ENCODE results near the gene SH3RF1.

The SH3RF1 gene

GRCh38 chr4:169250796-169251195 lies 20.0 kb downstream of the SH3RF1 start:
- DNase-seq: no peak

GRCh38 chr4:169249999-169250398 lies 20.8 kb downstream of the SH3RF1 start:
- no peak for DNase-seq

- no peak for DNase-seq
These were observed 21.4 kb downstream of the SH3RF1 start for GRCh38 chr4:169249214-169249973.

GRCh38 chr4:169248645-169249044 lies 22.1 kb downstream of the SH3RF1 start:
- no peak for DNase-seq

- DNase-seq: no peak
These were observed 23.8 kb downstream of the SH3RF1 start for GRCh38 chr4:169246957-169247396.

- DNase-seq: no peak
These were observed 24.5 kb downstream of the SH3RF1 start for GRCh38 chr4:169246279-169246678.

- no peak for DNase-seq
These were observed 25.7 kb downstream of the SH3RF1 start for GRCh38 chr4:169245061-169245460.

GRCh38 chr4:169243825-169244609 lies 26.7 kb downstream of the SH3RF1 start:
- DNase-seq: no peak

GRCh38 chr4:169241464-169241863 lies 29.3 kb downstream of the SH3RF1 start:
- no peak for DNase-seq

GRCh38 chr4:169239221-169239905 lies 31.4 kb downstream of the SH3RF1 start:
- DNase-seq: no peak

GRCh38 chr4:169238445-169238844 lies 32.3 kb downstream of the SH3RF1 start:
- DNase-seq: no peak

GRCh38 chr4:169236873-169237626 lies 33.7 kb downstream of the SH3RF1 start:
- no peak for DNase-seq

- DNase-seq: no peak
These were observed 34.7 kb downstream of the SH3RF1 start for GRCh38 chr4:169236078-169236477.

GRCh38 chr4:169234137-169234855 lies 36.5 kb downstream of the SH3RF1 start:
- DNase-seq: no peak

GRCh38 chr4:169233691-169234090 lies 37.1 kb downstream of the SH3RF1 start:
- no peak for DNase-seq

GRCh38 chr4:169231647-169232262 lies 39.0 kb downstream of the SH3RF1 start:
- no peak for DNase-seq

GRCh38 chr4:169229571-169230028 lies 41.2 kb downstream of the SH3RF1 start:
- no peak for DNase-seq

- no peak for DNase-seq
These were observed 42.7 kb downstream of the SH3RF1 start for GRCh38 chr4:169228076-169228475.

- DNase-seq: no peak
These were observed 44.2 kb downstream of the SH3RF1 start for GRCh38 chr4:169226565-169226964.

GRCh38 chr4:169225812-169226211 lies 44.9 kb downstream of the SH3RF1 start:
- DNase-seq: no peak

GRCh38 chr4:169225058-169225751 lies 45.6 kb downstream of the SH3RF1 start:
- no peak for DNase-seq
